SK-N-SH (cell line): ENCODE measurements around the gene MAPRE2. TPM values are rescaled to one million over a fixed set of nuclear protein-coding genes. Genes with fewer than 3 reads are reported as not detected.

ENCODE experiments used
- CTCF ChIA-PET: fragments of 300-600, 350-600 bp; formaldehyde crosslinking; extraction: SDS; loops from one replicate; lab custom pipeline; 2021; lab: Yijun Ruan, JAX
- POLR2A ChIA-PET: fragments of 350-600 bp; sonication (Branson Sonifier 250); formaldehyde crosslinking; extraction: SDS; loops from one replicate; lab custom pipeline; 2020; ENCODE audit warnings: antibody characterized with exemption, inconsistent platforms; lab: Yijun Ruan, JAX
- DNase-seq: peaks from one replicate; pipeline ENCODE4 v3.0.0; 2012
- H2AFZ ChIP-seq: fragments of 200-600 bp; sonication (generic); 2 replicates; pipeline ENCODE4 v1.8.1; 2016; ENCODE audit warnings: antibody characterized with exemption, mild to moderate bottlenecking, low read depth
- H3F3A ChIP-seq: fragments of 200-600 bp; sonication (generic); replicated peaks from 2 replicates; pipeline ENCODE3; 2016; ENCODE audit warnings: antibody characterized with exemption, mild to moderate bottlenecking; ENCODE audit not compliant: insufficient read depth
- H3K27ac ChIP-seq, 2 experiments: fragments of 200-500 bp in 1 of 2; fragments of 200-600 bp in 1 of 2; sonication (Bioruptor generic) in 1 of 2; sonication (generic), shearing (Covaris generic) in 1 of 2; 2 replicates each; pipeline versions ENCODE4 v1.5.1 to v1.6.1; 2014 to 2016; ENCODE audit warnings: low read depth in 2 of 2, inconsistent platforms in 1 of 2, low read length in 1 of 2, mild to moderate bottlenecking in 1 of 2, mixed read lengths in 1 of 2
- H3K27me3 ChIP-seq: fragments of 200-600 bp; sonication (generic), shearing (Covaris generic); 2 replicates; pipeline ENCODE4 v1.6.1; 2016; ENCODE audit warnings: mixed run types; ENCODE audit not compliant: insufficient read depth
- H3K36me3 ChIP-seq, 2 experiments: fragments of 200-500 bp in 1 of 2; fragments of 200-600 bp in 1 of 2; sonication (Bioruptor generic) in 1 of 2; sonication (generic) in 1 of 2; replicated peaks in 1 of 2; 2 replicates each; pipeline versions ENCODE3 to v1.5.1; 2014 to 2016; ENCODE audit warnings: low read length in 1 of 2, mild to moderate bottlenecking in 1 of 2; ENCODE audit not compliant: insufficient read depth in 2 of 2, control insufficient read depth in 1 of 2
- H3K4me1 ChIP-seq, 2 experiments: fragments of 200-500 bp in 1 of 2; fragments of 200-600 bp in 1 of 2; sonication (Bioruptor generic) in 1 of 2; sonication (generic), shearing (Covaris generic) in 1 of 2; 2 replicates each; pipeline versions ENCODE4 v1.5.1 to v1.6.1; 2014 to 2016; ENCODE audit warnings: low read depth in 1 of 2, low read length in 1 of 2, mixed run types in 1 of 2; ENCODE audit not compliant: insufficient read depth in 2 of 2, control insufficient read depth in 1 of 2
- H3K4me2 ChIP-seq: fragments of 200-600 bp; sonication (generic), shearing (Covaris generic); 2 replicates; pipeline ENCODE4 v1.6.1; 2017; ENCODE audit warnings: mixed run types
- H3K4me3 ChIP-seq, 2 experiments: fragments of 200-500 bp in 1 of 2; fragments of 200-600 bp in 1 of 2; sonication (Bioruptor generic) in 1 of 2; sonication (generic), shearing (Covaris generic) in 1 of 2; 2 replicates each; pipeline versions ENCODE4 v1.5.1 to v1.8.1; 2014 to 2016; ENCODE audit warnings: low read depth in 2 of 2, inconsistent platforms in 1 of 2, low read length in 1 of 2, mild to moderate bottlenecking in 1 of 2, mixed read lengths in 1 of 2, moderate library complexity in 1 of 2
- H3K79me2 ChIP-seq: fragments of 200-600 bp; sonication (generic); 2 replicates; pipeline ENCODE4 v1.8.1; 2017; ENCODE audit warnings: mild to moderate bottlenecking; ENCODE audit not compliant: insufficient read depth
- H3K9ac ChIP-seq: fragments of 200-600 bp; sonication (generic); 2 replicates; pipeline ENCODE4 v1.6.1; 2017; ENCODE audit warnings: mixed run types
- H3K9me2 ChIP-seq: fragments of 200-600 bp; sonication (generic); 2 replicates; pipeline ENCODE4 v1.6.1; 2017; ENCODE audit warnings: mixed run types
- H3K9me3 ChIP-seq: fragments of 200-600 bp; sonication (generic); 2 replicates; pipeline ENCODE4 v1.6.1; 2017; ENCODE audit warnings: mixed run types, mild to moderate bottlenecking, moderate library complexity
- H4K20me1 ChIP-seq: fragments of 200-600 bp; sonication (generic); 2 replicates; pipeline ENCODE4 v1.6.1; 2017; ENCODE audit warnings: mild to moderate bottlenecking, mixed run types; ENCODE audit not compliant: insufficient read depth
- ELF1 ChIP-seq: IDR thresholded peaks from 2 replicates; pipeline ENCODE4 v1.4.0; 2012
- MAX ChIP-seq: IDR thresholded peaks from 2 replicates; pipeline ENCODE4 v1.4.0; 2012; ENCODE audit warnings: low read depth
- NRF1 ChIP-seq: IDR thresholded peaks from 2 replicates; pipeline ENCODE4 v1.6.1; 2012; ENCODE audit warnings: low read depth, mild to moderate bottlenecking, low read length
- RCOR1 ChIP-seq: fragments of 150-350 bp; IDR thresholded peaks from 2 replicates; pipeline ENCODE4 v1.6.1; 2017; ENCODE audit warnings: antibody characterized with exemption, low read length
- SMC3 ChIP-seq: IDR thresholded peaks from 2 replicates; pipeline ENCODE4 v1.6.1; 2012; ENCODE audit warnings: low read depth, low read length, improper control_type of control experiment
- TEAD4 ChIP-seq: IDR thresholded peaks from 2 replicates; pipeline ENCODE4 v1.4.0; 2012; ENCODE audit warnings: mild to moderate bottlenecking, borderline replicate concordance; ENCODE audit not compliant: insufficient read depth
- USF1 ChIP-seq: IDR thresholded peaks from 2 replicates; pipeline ENCODE4 v1.4.0; 2012; ENCODE audit warnings: low read depth, borderline replicate concordance
- USF2 ChIP-seq: fragments of 150-350 bp; IDR thresholded peaks from 2 replicates; pipeline ENCODE4 v1.6.1; 2017; ENCODE audit warnings: antibody characterized with exemption, low read length, low read depth, borderline replicate concordance
- YY1 ChIP-seq: IDR thresholded peaks from 2 replicates; pipeline ENCODE4 v1.4.0; 2012; ENCODE audit warnings: low read depth, mild to moderate bottlenecking
- ZBTB33 ChIP-seq: IDR thresholded peaks from 2 replicates; pipeline ENCODE4 v1.4.0; 2012; ENCODE audit warnings: low read depth, borderline replicate concordance
- WGBS: methylation state at CpG from one replicate; pipeline ENCODE4 v1.1.6; 2017; ENCODE audit warnings: low lambda C conversion rate; 5-methylcytosine and 5-hydroxymethylcytosine counted together
- polyA plus RNA-seq, 3 experiments: library from polyadenylated mRNA; depleted of rRNA; stranded (reverse); fragments of >200 nt; gene quantifications; 2 replicates each; pipeline ENCODE4 v1.2.3, GENCODE V29; 2012

MAPRE2 gene
- polyA plus RNA-seq, 1 of the 3 experiments (the other 2 are of a cell fraction): 11.5 TPM

- Histone ChIP-seq H3K27me3 (no peaks in the 10 kb centered on the region), H3K4me1 (peaks cover 0 to 13% of the 10 kb centered on the region in 2 experiments; a peak in 1 of 4 replicates), H2AFZ (no peak overlapping the region), H4K20me1 (no peaks in the 10 kb centered on the region)
- no peak for DNase-seq
- POLR2A ChIA-PET: interaction anchor here (0.6 kb wide), 1 partner anchor 240 kb away, joined by 3 read pairs; the partner anchor contains the start of gene ZNF24
- WGBS: 94% methylated on average over 5 of the region's 5 CpGs
- TF ChIP-seq MAX (no peak), USF1 (no peak), NRF1 (no peak), RCOR1 (no peak), YY1 (no peak), ELF1 (no peak), USF2 (no peak), TEAD4 (no peak), ZBTB33 (no peak), SMC3 (no peak)
- TF ChIP-seq, all 33 proteins: peak for 0
- Histone ChIP-seq H3K36me3 (no peaks in the 10 kb centered on the region), H3K9me3 (no peaks in the 10 kb centered on the region), H3K9ac (no peak overlapping the region), H3K4me3 (no peak overlapping the region), H3K9me2 (no peaks in the 10 kb centered on the region), H3K4me2 (no peak overlapping the region), H3F3A (no peaks in the 10 kb centered on the region), H3K27ac (peak overlapping the region in 1 of 2 experiments; percentile 89; a peak in 1 of 4 replicates), H3K79me2 (no peaks in the 10 kb centered on the region; the same call in 1 of the 2 replicates)
- CTCF ChIA-PET: interaction anchor here (0.7 to 3.2 kb wide), 4 partner anchors 19 to 98 kb away, joined by 3 to 15 read pairs (median 8); no protein-coding TSS in a partner anchor
Observed at GRCh38 chr18:35104391-35105051, 63.3 kb downstream of the MAPRE2 start.
